Right lobe of liver (tissue), 6 donors: ENCODE results near the gene RING1. TPM values are rescaled to one million over a fixed set of nuclear protein-coding genes. Genes with fewer than 3 reads are reported as not detected.

Experiments
- ATAC-seq, 4 donors: fragments of 200-7000 bp; cut with Tn5 transposase; one replicate each; pipeline ENCODE4 v1.9.1; 2020; ENCODE audit warnings: mild to moderate bottlenecking in 4 of 4, moderate library complexity in 4 of 4
- DNase-seq, 3 donors: peaks; one replicate each; pipeline ENCODE4 v3.0.0-alpha.2; 2020
- H3K27ac ChIP-seq, 3 donors: fragments of 200-600 bp; one replicate each; pipeline ENCODE4 v1.8.0; 2022
- H3K27me3 ChIP-seq, 2 donors: fragments of 200-600 bp; one replicate each; pipeline ENCODE4 v1.8.0; 2022
- H3K36me3 ChIP-seq, 4 donors: fragments of 200-600 bp; sonication (generic) in 1 of 4; one replicate each; pipeline versions ENCODE4 v1.5.1 to v1.8.0; 2017 to 2022; ENCODE audit warnings: control low read depth in 1 of 4
- H3K4me1 ChIP-seq, 4 donors: fragments of 200-600 bp; sonication (generic) in 1 of 4; one replicate each; pipeline versions ENCODE4 v1.5.1 to v1.8.0; 2017 to 2022; ENCODE audit warnings: control low read depth in 1 of 4
- H3K4me3 ChIP-seq, 3 donors: fragments of 200-600 bp; one replicate each; pipeline ENCODE4 v1.8.0; 2022
- H3K9me3 ChIP-seq, 4 donors: fragments of 200-600 bp; sonication (generic) in 1 of 4; one replicate each; pipeline versions ENCODE4 v1.5.1 to v1.8.0; 2017 to 2022; ENCODE audit warnings: control low read depth in 1 of 4
- CTCF ChIP-seq, 4 donors: fragments of 200-600 bp in 3 of 4; fragments of 450-650 bp in 1 of 4; IDR thresholded peaks; one replicate each; pipeline versions ENCODE4 v1.5.1 to v1.8.0; 2016 to 2022; ENCODE audit warnings: antibody characterized with exemption in 4 of 4, mild to moderate bottlenecking in 2 of 4
- POLR2A ChIP-seq: fragments of 450-650 bp; IDR thresholded peaks from one replicate; pipeline ENCODE4 v1.6.1; 2017; ENCODE audit warnings: antibody characterized with exemption, mild to moderate bottlenecking
- WGBS: methylation state at CpG from one replicate; pipeline ENCODE4 v1.1.6; 2018; ENCODE audit warnings: low coverage, low lambda C conversion rate; ENCODE audit not compliant: insufficient coverage; ENCODE audit errors: missing lambda C conversion rate; 5-methylcytosine and 5-hydroxymethylcytosine counted together
- intact Hi-C, 2 donors: fragments of 100-400 bp; cut with DNase I; formaldehyde crosslinking; loops; one replicate each; pipeline versions ENCODE4 v1.11.2 to v1.14.1; 2022
- total RNA-seq, 6 experiments: library from RNA; depleted of rRNA in 2 of 6; stranded (reverse); fragments of >200 nt in 2 of 6; fragmentation: NEBNext Ultra II Directional in 3 of 6; extraction: Animal tissue kit (Norgen Biotek cat#: 25700) in 3 of 6; gene quantifications; one replicate each; pipeline versions ENCODE4 v1.1.0 to v1.2.4, GENCODE V29; 2016 to 2023
- donor health status: DM: no; HTN: yes; CAD: no.
- donor health status: DM: no; HTN: no; CAD: no.
- donor health status: DM: no; HTN: no; CAD: no.
- donor health status: DM: no; HTN: yes; CAD: no.
- donor health status: DM: no; HTN: yes; CAD: no.

Gene RING1
- total RNA-seq, 6 experiments from 2014 or later: 7.5 to 21.3 (median 19.7) TPM

GRCh38 chr6:33175436-33176069 lies 32.7 kb upstream of the RING1 start:
- ATAC-seq: peak in 1 of 4 donors; percentile 16
- no peaks in the 10 kb centered on the region for H3K27me3 ChIP-seq
- WGBS: 67% methylated on average over 1 of the region's 10 CpGs
- H3K27ac ChIP-seq: no peak overlapping the region
- no peaks in the 10 kb centered on the region for H3K36me3 ChIP-seq
- intact Hi-C loops: no loop called here
- H3K4me1 ChIP-seq: no peaks in the 10 kb centered on the region
- TF ChIP-seq POLR2A (no peak), CTCF (IDR thresholded peaks at IDR 0.05) (peak in 1 of 4 donors; percentile 10)
- H3K9me3 ChIP-seq: no peaks in the 10 kb centered on the region
- no peak overlapping the region for H3K4me3 ChIP-seq
- no peak for DNase-seq

- Histone ChIP-seq H3K4me1 (no peaks in the 10 kb centered on the region), H3K36me3 (no peaks in the 10 kb centered on the region), H3K4me3 (no peak overlapping the region), H3K9me3 (no peaks in the 10 kb centered on the region), H3K27me3 (no peaks in the 10 kb centered on the region), H3K27ac (no peak overlapping the region)
- intact Hi-C loops: no loop called here
- DNase-seq (no peak), ATAC-seq (no peak)
- 76% methylated on average over 3 of the region's 7 CpGs for WGBS
- TF ChIP-seq POLR2A: no peak
- TF ChIP-seq CTCF (IDR thresholded peaks at IDR 0.05): no peak
Measured at GRCh38 chr6:33176906-33177305, 31.4 kb upstream of the RING1 start.

GRCh38 chr6:33177552-33178446 lies 30.5 kb upstream of the RING1 start:
- WGBS: 79% methylated on average over 8 of the region's 19 CpGs

More at GRCh38 chr6:33177552-33178446, 30.5 kb upstream of the RING1 start:
- Histone ChIP-seq H3K4me1 (no peaks in the 10 kb centered on the region), H3K4me3 (no peak overlapping the region), H3K9me3 (no peaks in the 10 kb centered on the region), H3K27ac (no peak overlapping the region), H3K27me3 (no peaks in the 10 kb centered on the region), H3K36me3 (no peaks in the 10 kb centered on the region)
- DNase-seq: no peak
- TF ChIP-seq POLR2A (no peak), CTCF (IDR thresholded peaks at IDR 0.05) (no peak)
- no peak for ATAC-seq
- intact Hi-C loops: no loop called here
